NB4 (cell line): ENCODE data around the gene MSI2.
"Not testable (repeated sequence)": the region's sequence is repeated elsewhere in the genome, so short reads cannot be mapped to it uniquely, and the experiment has no call there.

Source experiments
- POLR2A ChIP-seq: IDR thresholded peaks from 2 replicates; pipeline ENCODE4 v1.6.1; 2011; ENCODE audit warnings: mild to moderate bottlenecking; ENCODE audit not compliant: insufficient read length; ENCODE audit errors: extremely low read depth
- TF ChIP-seq, protein P1 (sequence below): IDR thresholded peaks from one replicate; pipeline ENCODE4 v1.5.1; 2012; ENCODE audit warnings: low read depth, low read length

DNA sequence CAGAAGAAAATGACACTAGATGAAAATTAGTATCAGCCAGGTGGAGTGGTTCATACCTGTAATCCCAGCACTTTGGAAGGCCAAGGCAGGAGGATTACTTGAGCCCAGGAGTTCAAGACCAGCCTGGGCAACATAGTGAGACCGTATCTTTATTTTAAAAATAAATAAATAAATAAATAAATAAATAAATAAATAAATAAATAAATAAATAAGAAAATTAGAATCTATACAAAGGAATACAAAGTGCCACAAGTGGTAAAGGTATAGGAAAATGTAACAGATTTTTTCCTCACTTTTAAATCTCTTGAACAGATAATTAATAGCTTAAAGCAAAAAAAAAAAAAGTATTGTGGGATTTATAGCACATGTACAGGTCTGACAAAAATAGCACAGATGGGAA, 33.9 kb upstream of the MSI2 start:
- TF ChIP-seq, protein P1, sequence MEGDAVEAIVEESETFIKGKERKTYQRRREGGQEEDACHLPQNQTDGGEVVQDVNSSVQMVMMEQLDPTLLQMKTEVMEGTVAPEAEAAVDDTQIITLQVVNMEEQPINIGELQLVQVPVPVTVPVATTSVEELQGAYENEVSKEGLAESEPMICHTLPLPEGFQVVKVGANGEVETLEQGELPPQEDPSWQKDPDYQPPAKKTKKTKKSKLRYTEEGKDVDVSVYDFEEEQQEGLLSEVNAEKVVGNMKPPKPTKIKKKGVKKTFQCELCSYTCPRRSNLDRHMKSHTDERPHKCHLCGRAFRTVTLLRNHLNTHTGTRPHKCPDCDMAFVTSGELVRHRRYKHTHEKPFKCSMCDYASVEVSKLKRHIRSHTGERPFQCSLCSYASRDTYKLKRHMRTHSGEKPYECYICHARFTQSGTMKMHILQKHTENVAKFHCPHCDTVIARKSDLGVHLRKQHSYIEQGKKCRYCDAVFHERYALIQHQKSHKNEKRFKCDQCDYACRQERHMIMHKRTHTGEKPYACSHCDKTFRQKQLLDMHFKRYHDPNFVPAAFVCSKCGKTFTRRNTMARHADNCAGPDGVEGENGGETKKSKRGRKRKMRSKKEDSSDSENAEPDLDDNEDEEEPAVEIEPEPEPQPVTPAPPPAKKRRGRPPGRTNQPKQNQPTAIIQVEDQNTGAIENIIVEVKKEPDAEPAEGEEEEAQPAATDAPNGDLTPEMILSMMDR, result not testable (repeated sequence)
- TF ChIP-seq POLR2A, result not testable (repeated sequence)
